NCI-H1694 (cell line): ENCODE measurements around the gene RIN1.

Source experiments
- DNase-seq: peaks from one replicate; lab custom pipeline; 2025; lab: John Stamatoyannopoulos, UW

Gene RIN1

GRCh38 chr11:66294626-66295620 lies 41.3 kb downstream of the RIN1 start:
- no peak for DNase-seq

GRCh38 chr11:66293777-66294625 lies 42.2 kb downstream of the RIN1 start:
- no peak for DNase-seq

- DNase-seq = no peak
These were observed 42.9 kb downstream of the RIN1 start for GRCh38 chr11:66293352-66293751.

DNA sequence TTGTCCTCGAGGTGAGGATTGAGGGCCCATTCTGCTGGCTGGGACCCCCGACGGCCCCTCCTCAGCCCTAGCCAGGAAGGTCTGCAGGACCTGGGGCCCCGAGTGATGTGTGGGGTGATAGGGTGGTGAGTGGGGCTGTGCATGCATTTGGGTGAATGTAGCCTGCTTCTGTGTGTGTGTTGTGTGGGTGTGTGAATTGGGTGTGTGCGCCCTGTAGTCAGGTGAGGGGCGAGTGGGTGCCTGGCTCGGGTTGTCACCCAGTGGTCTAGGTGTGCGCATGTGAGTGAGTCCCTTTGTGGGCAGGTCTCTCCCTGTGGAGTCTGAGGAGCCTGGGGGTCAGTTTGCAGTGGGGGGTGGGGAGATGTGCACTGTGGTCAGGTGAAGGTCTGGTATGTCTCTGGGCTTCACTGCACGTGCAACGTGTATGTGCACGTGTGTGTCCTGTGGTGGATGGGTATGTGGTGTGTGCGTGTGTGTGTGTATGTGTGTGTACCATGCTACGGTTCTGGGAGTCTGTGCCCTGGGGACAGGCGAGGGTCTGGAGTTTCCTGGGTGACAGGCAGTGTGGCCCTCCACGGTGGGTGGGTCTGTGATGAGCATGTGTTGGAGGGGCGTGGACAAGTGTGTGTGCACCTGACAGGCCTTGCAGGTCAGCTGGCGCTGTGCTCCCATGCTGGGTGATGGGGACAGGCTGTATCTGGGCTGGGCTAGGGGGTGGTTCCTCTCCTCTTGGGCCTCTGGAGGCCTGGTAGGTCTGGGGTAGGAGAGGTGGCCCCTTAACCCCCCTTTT lies 43.5 kb downstream of the RIN1 start:
- DNase-seq = no peak

DNA sequence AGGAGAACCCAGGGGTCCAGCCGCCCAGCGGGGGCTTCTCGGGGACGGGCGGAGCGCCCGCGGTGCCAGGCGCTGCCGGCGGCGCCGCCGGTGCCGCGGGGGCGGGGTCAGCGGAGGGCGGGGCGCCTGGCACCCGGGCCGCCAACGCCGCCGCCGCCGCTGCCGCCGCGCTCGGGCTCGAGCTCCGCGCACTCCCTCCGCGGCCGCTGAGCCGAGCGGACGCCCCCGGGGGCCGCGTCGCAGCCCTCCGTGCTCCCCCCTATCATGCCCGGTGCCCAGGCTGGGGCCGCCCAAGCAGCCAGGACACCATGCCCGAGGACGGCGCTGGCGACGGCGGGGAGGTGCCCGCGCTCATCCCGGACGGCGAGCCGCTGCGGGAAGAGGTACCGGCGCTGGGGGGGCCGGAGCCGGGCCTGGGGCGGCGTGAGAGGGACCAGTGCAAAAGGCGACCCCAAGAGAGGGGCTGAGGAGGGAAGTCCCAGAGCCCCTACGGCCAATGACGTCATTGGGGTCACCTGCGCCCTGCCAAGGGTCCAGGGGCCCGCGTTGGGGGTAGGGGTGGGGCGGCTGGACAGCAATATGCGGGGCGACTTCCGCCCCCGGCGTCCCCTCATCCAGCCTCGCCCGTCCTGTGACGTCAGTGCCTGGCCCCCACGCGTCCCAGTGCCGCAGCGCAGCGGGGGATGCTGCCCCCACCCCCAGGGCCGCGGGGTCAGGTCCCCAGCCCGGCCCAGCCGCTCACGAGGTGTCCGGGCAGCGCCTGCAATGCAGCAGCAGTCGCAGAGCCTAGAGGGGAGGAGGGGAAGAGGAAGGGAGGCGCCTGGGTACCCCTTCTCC lies 44.3 kb downstream of the RIN1 start, which contains the start of gene TMEM151A:
TSS of gene TMEM151A (plus strand) at position 189 of the 837 bp plus-strand sequence. CDS start at position 309, 120 bp downstream.
- no peak for DNase-seq

DNA sequence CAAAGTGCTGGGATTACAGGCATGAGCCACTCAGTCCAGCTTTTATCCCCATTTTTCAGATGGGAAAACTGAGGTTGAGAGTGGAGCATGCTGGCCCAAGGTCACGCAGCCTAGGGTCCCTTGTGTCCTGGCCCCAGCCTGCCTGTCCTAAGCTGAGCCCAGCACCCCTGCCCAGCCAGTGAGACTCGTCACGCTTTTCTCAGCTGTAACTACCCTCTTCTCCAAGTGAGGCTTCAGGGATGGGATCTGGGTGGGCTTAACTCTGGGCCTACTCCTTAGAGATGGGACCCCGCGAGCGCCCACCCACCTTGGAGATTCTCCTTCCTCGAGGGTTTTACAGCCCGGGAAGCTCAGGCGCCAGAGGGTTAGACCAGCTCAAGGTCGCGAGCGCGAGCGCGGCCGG lies 44.9 kb downstream of the RIN1 start:
- no peak for DNase-seq

- no peak for DNase-seq
These were observed 46.0 kb downstream of the RIN1 start for GRCh38 chr11:66290330-66290621.

DNA sequence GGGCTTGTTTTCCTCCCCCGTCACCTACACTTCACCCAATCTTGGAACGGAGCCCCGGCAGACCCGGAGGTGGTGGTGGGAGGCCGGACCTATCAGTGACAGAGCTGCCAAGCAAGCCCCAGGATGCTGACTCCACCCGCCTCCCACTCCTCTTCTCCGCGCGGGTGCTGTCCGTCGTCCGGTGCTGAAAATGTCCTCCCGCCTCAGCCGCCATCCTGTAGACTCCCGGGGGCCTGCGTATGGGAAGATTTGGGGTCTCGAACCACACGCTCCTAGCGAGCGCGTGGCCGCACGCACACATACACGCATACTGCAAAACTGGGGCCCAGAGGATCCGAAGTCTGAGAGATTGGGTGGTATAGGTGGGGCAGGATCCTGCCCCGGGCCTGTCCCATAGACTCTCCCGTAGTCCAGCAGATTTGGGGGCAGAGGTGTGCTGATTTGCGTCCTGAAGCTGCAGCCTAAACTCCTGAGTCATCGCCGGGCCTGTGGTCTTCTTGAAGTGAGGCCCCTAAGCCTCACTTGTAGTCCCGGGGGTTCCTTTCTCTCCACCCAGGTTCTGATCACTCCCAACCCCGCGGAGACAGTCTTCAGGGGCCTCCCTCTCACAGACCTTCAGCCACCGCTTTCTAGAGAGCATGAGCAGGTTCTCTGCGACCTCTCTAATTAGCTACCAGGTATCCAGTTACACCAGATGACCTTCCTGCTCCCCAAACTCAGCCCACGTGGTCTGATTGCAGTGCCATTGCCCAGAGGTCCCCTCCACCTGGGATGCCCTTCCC lies 46.5 kb downstream of the RIN1 start:
- DNase-seq = no peak

- DNase-seq = peak; percentile 97
These were observed 47.3 kb downstream of the RIN1 start, which contains the start of gene YIF1A for GRCh38 chr11:66288671-66289547. Gene YIF1A, minus strand, starts transcription at chr11:66289143. Its CDS starts 158 bp downstream, at chr11:66288985.

DNA sequence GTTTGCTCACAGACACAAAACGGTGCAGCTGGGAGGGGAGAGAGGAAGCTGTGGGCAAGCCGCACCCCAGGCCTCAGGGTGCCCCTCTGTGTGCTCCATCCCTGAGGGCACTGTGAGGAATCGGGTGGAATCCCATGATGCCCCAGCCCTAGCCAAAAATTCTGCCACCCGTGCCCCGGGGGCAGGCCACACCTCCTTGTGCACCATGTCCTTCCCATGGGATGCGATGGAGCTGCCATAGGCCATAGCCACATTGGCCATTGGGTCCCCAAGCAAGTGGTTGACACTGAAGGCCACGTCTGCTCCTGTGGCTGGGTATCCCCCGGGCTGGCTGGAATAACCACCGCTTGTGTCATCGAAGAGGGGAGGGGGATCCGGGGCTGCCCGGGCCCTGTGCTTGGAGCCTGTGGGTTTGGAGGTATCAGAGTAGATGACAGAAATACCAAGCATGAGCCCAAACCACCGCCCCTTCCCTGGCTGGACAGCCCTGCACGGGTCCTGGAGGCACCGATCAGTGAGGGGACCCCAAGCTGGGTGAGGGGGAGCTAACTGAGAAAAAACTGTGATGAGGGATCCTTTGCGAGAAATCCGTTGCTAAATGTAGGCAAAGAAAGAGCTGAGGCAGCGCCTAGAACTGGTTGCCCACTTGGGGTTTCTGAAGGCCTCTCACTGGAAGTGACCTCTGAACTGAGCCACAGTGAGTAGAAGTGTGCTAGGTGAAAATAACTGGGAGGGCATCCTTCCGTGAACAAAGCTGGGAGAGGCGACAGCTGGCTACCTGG lies 48.2 kb downstream of the RIN1 start:
- DNase-seq = no peak

GRCh38 chr11:66287211-66287888 lies 48.9 kb downstream of the RIN1 start:
- DNase-seq = no peak

GRCh38 chr11:66286699-66287098 lies 49.5 kb downstream of the RIN1 start:
- DNase-seq = no peak

DNA sequence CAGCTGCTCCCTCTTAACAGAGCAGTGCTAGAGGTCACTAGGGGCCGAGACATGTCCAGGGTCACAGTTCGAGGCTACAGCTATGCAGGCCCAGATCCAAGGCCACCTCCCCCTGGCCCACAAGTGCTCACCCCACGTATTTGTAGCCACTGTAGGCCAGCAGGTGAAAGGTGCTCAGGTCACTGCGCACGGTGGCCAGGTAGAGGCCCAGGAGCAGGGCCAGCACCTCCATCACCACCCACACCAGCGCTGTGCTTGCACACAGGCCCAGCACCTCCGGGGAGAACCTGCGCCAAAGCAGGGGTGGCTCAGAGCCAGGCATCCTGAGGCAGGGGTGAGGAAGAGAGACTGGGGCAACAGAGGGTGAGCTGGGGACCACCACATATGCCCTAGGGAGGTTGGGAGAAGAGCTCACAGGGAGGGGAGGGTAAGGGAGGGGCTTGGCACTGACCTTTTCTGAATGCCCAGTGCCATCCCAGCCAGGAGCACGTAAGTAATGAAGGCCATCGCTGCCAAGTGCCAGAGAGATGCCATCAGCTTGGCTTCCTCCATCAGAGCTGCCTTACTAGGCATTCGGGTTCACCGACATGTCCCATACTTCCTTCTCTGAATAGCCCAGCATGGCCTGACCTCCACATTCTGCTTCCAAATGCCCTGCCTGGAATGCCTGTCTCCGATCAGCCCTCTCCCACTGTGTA lies 50.8 kb downstream of the RIN1 start:
- DNase-seq = no peak

DNA sequence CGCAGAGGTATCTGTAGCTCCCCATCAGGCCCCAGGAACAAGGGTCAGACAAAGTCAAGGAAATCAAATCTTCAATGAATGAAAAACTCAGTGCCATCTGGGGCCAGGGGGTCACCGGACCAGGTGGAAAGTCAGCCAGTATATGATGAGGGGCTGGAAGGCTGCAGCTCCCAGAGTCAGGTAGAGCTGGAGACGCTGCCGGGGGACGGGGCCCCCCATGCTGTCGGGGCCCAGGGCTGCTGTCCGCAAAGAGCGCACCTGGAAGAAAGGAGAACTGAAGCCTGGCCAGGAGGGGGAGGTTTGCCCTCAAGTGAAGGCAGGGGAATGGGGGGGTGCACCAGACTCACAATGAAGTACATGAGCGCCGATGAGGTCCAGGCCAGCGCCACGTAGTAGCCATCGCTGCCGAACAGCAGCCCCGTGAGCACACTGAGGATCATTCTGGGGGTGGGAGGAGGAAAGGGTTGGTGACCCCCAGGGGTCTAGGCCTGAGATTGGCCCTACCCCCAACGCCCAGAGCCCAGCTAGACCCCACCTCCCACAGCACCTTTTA lies 51.6 kb downstream of the RIN1 start:
- DNase-seq = no peak

DNA sequence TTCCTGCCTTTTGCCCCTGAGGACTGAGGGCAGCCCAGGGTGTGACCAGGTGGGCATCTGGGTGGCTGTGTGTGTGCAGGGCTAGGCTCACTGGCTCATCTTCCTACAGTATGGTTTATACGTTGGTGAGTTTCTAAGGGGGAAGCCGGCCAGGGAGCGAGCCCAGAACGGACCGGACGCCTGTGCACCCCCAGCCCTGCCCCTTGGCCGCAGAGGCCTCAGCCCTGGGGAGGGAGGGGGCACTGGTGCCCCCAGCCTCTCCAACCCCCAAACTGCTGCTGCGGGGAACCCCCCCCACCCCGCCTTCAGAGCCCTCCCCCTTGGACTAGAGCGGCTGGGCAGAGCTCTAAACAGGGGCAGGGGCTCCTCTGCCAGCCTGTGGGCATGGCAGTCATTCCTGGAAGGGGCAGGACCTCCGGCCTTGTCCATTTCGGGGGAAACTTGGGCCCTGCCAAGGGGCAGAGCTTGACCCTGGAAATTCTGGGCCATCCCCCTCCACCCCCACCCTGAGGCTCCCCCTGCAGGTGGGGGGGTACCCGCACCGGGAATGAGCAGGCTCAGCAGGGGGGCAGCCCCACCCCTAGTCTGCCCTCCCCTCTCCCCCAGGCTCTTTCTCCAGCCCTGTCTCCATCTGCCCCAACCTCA lies 52.7 kb downstream of the RIN1 start:
- no peak for DNase-seq
